ENCODE results near the gene UNCX. TPM values are rescaled to one million over a fixed set of nuclear protein-coding genes. Genes with fewer than 3 reads are reported as not detected.

UNCX gene
- total and polyA plus RNA-seq, 2 experiments from 2014 or later: not detected

- no peak overlapping the region for H3K4me2 ChIP-seq (ENCODE audit: unreplicated experiment)
- TF ChIP-seq EZH2 (IDR thresholded peaks at IDR 0.05; ENCODE audit: insufficient read depth, poor library complexity, severe bottlenecking): peak; percentile 76
- TF ChIP-seq EZH2phosphoT487 (IDR thresholded peaks at IDR 0.05; ENCODE audit: insufficient read depth, low read depth): peak; percentile 4; the same call in 1 of the 2 replicates
- H2AFZ ChIP-seq: no peak overlapping the region
- in situ Hi-C loops (cut with MboI): no loop called here
- H3K36me3 ChIP-seq (ENCODE audit: low read depth): no peaks in the 10 kb centered on the region
- H3K9me3 ChIP-seq (ENCODE audit: low read depth): no peaks in the 10 kb centered on the region
- no peaks in the 10 kb centered on the region for H3F3A ChIP-seq (ENCODE audit: insufficient read depth)
- no peak overlapping the region for H3K4me3 ChIP-seq
- H3K9me2 ChIP-seq (ENCODE audit: insufficient read depth): no peaks in the 10 kb centered on the region
- no peaks in the 10 kb centered on the region for H3K79me2 ChIP-seq (ENCODE audit: insufficient read depth)
- H3K4me1 ChIP-seq (ENCODE audit: insufficient read depth): no peaks in the 10 kb centered on the region
- WGBS, 2 experiments (ENCODE audit: low coverage in 1 of 2, low lambda C conversion rate in 2 of 2, missing lambda C conversion rate in 2 of 2): 40 to 42% methylated on average over 19 to 23 of the region's 23 CpGs
- no peak for DNase-seq
- H3K27ac ChIP-seq: no peak overlapping the region
- no peaks in the 10 kb centered on the region for H4K20me1 ChIP-seq (ENCODE audit: insufficient read depth)
- H3K27me3 ChIP-seq (replicated peaks; ENCODE audit: insufficient read depth): peaks cover 86% of the 10 kb centered on the region
- no peak overlapping the region for H3K9ac ChIP-seq
Observed at GRCh38 chr7:1226186-1226901, 6.3 kb upstream of the UNCX start.

- no peak overlapping the region for H3K4me2 ChIP-seq (ENCODE audit: unreplicated experiment)
- H2AFZ ChIP-seq: no peak overlapping the region
- TF ChIP-seq EZH2 (IDR thresholded peaks at IDR 0.05; ENCODE audit: insufficient read depth, poor library complexity, severe bottlenecking): no peak
- TF ChIP-seq EZH2phosphoT487 (IDR thresholded peaks at IDR 0.05; ENCODE audit: insufficient read depth, low read depth): no peak
- no peaks in the 10 kb centered on the region for H3K9me2 ChIP-seq (ENCODE audit: insufficient read depth)
- 58 to 59% methylated on average over 24 to 25 of the region's 25 CpGs for WGBS, 2 experiments (ENCODE audit: low coverage in 1 of 2, low lambda C conversion rate in 2 of 2, missing lambda C conversion rate in 2 of 2)
- DNase-seq: no peak
- H3K27me3 ChIP-seq (replicated peaks; ENCODE audit: insufficient read depth): peaks cover 86% of the 10 kb centered on the region
- no peak overlapping the region for H3K4me3 ChIP-seq
- no peak overlapping the region for H3K9ac ChIP-seq
- no peaks in the 10 kb centered on the region for H3K36me3 ChIP-seq (ENCODE audit: low read depth)
- H3F3A ChIP-seq (ENCODE audit: insufficient read depth): no peaks in the 10 kb centered on the region
- H4K20me1 ChIP-seq (ENCODE audit: insufficient read depth): no peaks in the 10 kb centered on the region
- no peak overlapping the region for H3K27ac ChIP-seq
- no peaks in the 10 kb centered on the region for H3K4me1 ChIP-seq (ENCODE audit: insufficient read depth)
- in situ Hi-C loops (cut with MboI): no loop called here
- H3K9me3 ChIP-seq (ENCODE audit: low read depth): no peaks in the 10 kb centered on the region
- H3K79me2 ChIP-seq (ENCODE audit: insufficient read depth): no peaks in the 10 kb centered on the region
Observed at GRCh38 chr7:1227071-1227804, 5.4 kb upstream of the UNCX start.

- 0 out of 2 replicates have a peak, but pooled peaks have one; percentile 68 for TF ChIP-seq EZH2phosphoT487 (IDR thresholded peaks at IDR 0.05; ENCODE audit: insufficient read depth, low read depth)
- TF ChIP-seq EZH2 (IDR thresholded peaks at IDR 0.05; ENCODE audit: insufficient read depth, poor library complexity, severe bottlenecking): no peak
- no peak overlapping the region for H3K9ac ChIP-seq
- no peaks in the 10 kb centered on the region for H3K36me3 ChIP-seq (ENCODE audit: low read depth)
- no peak overlapping the region for H3K4me2 ChIP-seq (ENCODE audit: unreplicated experiment)
- no peak overlapping the region for H2AFZ ChIP-seq
- in situ Hi-C loops (cut with MboI): no loop called here
- no peaks in the 10 kb centered on the region for H3K9me3 ChIP-seq (ENCODE audit: low read depth)
- no peaks in the 10 kb centered on the region for H3K9me2 ChIP-seq (ENCODE audit: insufficient read depth)
- no peak overlapping the region for H3K4me3 ChIP-seq
- H3K27ac ChIP-seq: no peak overlapping the region
- H3K4me1 ChIP-seq (ENCODE audit: insufficient read depth): no peaks in the 10 kb centered on the region
- 13 to 18% methylated on average over 7 to 13 of the region's 13 CpGs for WGBS, 2 experiments (ENCODE audit: low coverage in 1 of 2, low lambda C conversion rate in 2 of 2, missing lambda C conversion rate in 2 of 2)
- H4K20me1 ChIP-seq (ENCODE audit: insufficient read depth): no peaks in the 10 kb centered on the region
- H3F3A ChIP-seq (ENCODE audit: insufficient read depth): no peaks in the 10 kb centered on the region
- H3K27me3 ChIP-seq (replicated peaks; ENCODE audit: insufficient read depth): peaks cover 84% of the 10 kb centered on the region
- no peaks in the 10 kb centered on the region for H3K79me2 ChIP-seq (ENCODE audit: insufficient read depth)
- no peak for DNase-seq
Observed at GRCh38 chr7:1227814-1228544, 4.7 kb upstream of the UNCX start.

GRCh38 chr7:1228545-1229201 lies 4.0 kb upstream of the UNCX start:
- Histone ChIP-seq H3K4me3 (no peak overlapping the region), H3K4me1 (ENCODE audit: insufficient read depth) (no peaks in the 10 kb centered on the region), H3K27ac (no peak overlapping the region), H3K9me3 (ENCODE audit: low read depth) (no peaks in the 10 kb centered on the region), H3K79me2 (ENCODE audit: insufficient read depth) (no peaks in the 10 kb centered on the region), H3K4me2 (ENCODE audit: unreplicated experiment) (no peak overlapping the region), H3K9ac (no peak overlapping the region), H2AFZ (no peak overlapping the region), H3K36me3 (ENCODE audit: low read depth) (no peaks in the 10 kb centered on the region), H3K9me2 (ENCODE audit: insufficient read depth) (no peaks in the 10 kb centered on the region), H3F3A (ENCODE audit: insufficient read depth) (no peaks in the 10 kb centered on the region), H3K27me3 (replicated peaks; ENCODE audit: insufficient read depth) (peaks cover 81% of the 10 kb centered on the region), H4K20me1 (ENCODE audit: insufficient read depth) (no peaks in the 10 kb centered on the region)
- 9 to 12% methylated on average over 17 of the region's 17 CpGs for WGBS, 2 experiments (ENCODE audit: low coverage in 1 of 2, low lambda C conversion rate in 2 of 2, missing lambda C conversion rate in 2 of 2)
- TF ChIP-seq EZH2phosphoT487 (IDR thresholded peaks at IDR 0.05; ENCODE audit: insufficient read depth, low read depth) (no peak; the same call in 1 of the 2 replicates), EZH2 (IDR thresholded peaks at IDR 0.05; ENCODE audit: insufficient read depth, poor library complexity, severe bottlenecking) (peak; percentile 97)
- in situ Hi-C loops (cut with MboI): no loop called here
- no peak for DNase-seq

All from GM23248 (cell line).